ENCODE results near the gene TLR4.

DNA sequence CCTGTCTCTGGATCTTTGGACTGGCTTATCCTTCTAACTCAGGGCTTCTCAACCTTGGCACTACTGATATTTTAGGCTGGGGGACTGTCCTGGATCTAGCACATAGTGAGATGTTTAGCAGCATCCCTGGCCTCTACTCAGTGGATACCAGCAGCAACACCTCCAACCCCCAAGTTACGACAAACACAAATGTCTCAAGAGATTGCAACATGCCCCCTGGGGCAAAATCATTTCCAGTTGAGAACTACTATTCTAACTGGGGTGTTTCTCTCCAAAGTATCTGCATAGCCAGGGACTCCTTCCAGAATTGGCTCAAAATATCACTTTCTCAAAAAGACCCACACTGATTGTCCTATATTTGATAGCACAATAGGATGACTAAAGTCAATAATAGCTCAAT, 7.2 kb upstream of the TLR4 start:
- TF ChIP-seq TP53 (CRISPR knock-in tag; IDR thresholded peaks at IDR 0.05) (no peak), PHF8 (IDR thresholded peaks at IDR 0.05; ENCODE audit: borderline replicate concordance, low read depth) (no peak), CTCF (IDR thresholded peaks at IDR 0.05) (no peak)

Measured in A549 (cell line).